Thyroid gland (tissue), 4 donors: ENCODE measurements around the gene CTNNBL1.

Source experiments
- POLR2A ChIP-seq, 2 donors: fragments of 450-650 bp; IDR thresholded peaks; one replicate each; pipeline ENCODE4 v1.6.1; 2017; ENCODE audit warnings: antibody characterized with exemption in 2 of 2, mild to moderate bottlenecking in 2 of 2, moderate library complexity in 1 of 2
- TF ChIP-seq, protein P1 (sequence below), 6 experiments: fragments of 200-600 bp in 3 of 6; fragments of 450-650 bp in 3 of 6; sonication (generic) in 3 of 6; IDR thresholded peaks; one replicate each; pipeline ENCODE4 v1.5.1; 2016 to 2019; ENCODE audit warnings: antibody characterized with exemption in 6 of 6, mild to moderate bottlenecking in 2 of 6, inconsistent platforms in 1 of 6, moderate library complexity in 1 of 6

DNA sequence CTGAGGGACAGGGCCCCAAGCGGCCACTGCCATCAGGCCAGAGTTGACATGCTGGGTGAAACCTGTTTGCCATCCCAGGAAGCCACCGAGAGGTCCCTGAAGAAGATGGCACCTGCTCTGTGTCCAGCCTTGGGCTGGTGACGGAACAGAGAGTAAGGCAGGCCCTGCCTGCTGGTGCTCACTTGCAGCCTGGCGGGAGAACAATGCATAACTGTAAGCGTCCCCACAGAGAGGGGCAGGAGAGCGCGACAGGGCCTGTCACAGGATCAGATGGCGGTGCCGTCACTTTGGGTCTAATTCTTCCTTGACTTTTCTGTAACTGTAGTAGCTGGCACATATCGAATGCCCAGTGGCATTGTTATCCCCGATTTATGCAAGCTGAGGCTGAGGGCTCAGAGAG lies 180.1 kb downstream of the CTNNBL1 start:
- no peak for TF ChIP-seq POLR2A (IDR thresholded peaks at IDR 0.05)
- TF ChIP-seq, protein P1, sequence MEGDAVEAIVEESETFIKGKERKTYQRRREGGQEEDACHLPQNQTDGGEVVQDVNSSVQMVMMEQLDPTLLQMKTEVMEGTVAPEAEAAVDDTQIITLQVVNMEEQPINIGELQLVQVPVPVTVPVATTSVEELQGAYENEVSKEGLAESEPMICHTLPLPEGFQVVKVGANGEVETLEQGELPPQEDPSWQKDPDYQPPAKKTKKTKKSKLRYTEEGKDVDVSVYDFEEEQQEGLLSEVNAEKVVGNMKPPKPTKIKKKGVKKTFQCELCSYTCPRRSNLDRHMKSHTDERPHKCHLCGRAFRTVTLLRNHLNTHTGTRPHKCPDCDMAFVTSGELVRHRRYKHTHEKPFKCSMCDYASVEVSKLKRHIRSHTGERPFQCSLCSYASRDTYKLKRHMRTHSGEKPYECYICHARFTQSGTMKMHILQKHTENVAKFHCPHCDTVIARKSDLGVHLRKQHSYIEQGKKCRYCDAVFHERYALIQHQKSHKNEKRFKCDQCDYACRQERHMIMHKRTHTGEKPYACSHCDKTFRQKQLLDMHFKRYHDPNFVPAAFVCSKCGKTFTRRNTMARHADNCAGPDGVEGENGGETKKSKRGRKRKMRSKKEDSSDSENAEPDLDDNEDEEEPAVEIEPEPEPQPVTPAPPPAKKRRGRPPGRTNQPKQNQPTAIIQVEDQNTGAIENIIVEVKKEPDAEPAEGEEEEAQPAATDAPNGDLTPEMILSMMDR (IDR thresholded peaks at IDR 0.05) = no peak
